ENCODE results near the gene KERA.

KERA gene

DNA sequence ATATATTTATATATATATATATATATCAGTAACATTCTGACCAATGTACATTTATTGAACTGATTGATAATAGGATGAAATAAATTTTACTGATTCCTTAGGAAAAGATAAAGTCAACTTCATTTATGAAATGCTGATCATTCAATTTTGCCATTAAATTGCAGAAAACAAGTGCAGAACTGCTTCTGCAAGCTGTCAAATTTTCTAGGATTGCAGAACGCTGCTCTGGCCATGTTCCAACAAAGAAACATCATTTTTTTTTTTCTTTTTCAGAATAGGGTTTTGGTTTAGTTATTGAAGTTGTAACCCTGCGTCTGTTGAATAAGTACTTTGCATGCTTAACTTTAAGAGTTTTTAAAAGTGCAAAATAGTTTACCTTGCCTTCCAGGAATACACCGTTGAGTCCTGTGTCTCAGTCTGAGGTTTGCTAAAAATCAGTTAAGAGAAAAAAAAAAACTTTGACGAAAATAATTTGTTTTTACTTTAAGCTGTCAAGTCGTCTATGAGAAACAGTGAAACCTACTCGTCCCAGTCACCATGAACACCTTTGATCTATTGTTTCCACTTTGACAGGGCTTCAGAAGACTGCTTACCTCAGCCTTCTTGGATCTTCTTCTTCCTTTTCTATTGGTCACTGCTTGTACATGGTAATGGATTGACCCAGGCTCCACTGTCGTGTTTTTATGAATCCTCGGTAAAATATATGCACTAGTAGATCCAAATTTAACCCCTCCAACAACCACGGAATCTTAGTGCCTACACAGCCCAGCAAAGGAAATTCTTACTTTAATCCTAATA lies at the start of gene KERA:
Gene KERA, minus strand, starts transcription at position 657 of the 798 bp plus-strand sequence. CDS start 1,743 bp downstream, outside the sequence.
- no peak within 1 kb of the TSS for H3K4me3 ChIP-seq (ENCODE audit: low read depth, low read length)
- peaks cover 14% of the 10 kb centered on the region for H3K4me1 ChIP-seq (ENCODE audit: control insufficient read depth, insufficient read depth, low read length, unreplicated experiment)
- H2AFZ ChIP-seq (ENCODE audit: low read length, unreplicated experiment) = no peak within 1 kb of the TSS
- H3K27me3 ChIP-seq (ENCODE audit: insufficient read depth, low read length) = no peaks in the 10 kb centered on the region
- H3K79me2 ChIP-seq (ENCODE audit: control insufficient read depth, insufficient read depth, low read length, unreplicated experiment) = no peaks in the 10 kb centered on the region
- H3K27ac ChIP-seq (ENCODE audit: low read depth, low read length) = no peak within 1 kb of the TSS
- no peaks in the 10 kb centered on the region for H3K36me3 ChIP-seq (ENCODE audit: insufficient read depth, low read length)

- H3K79me2 ChIP-seq (ENCODE audit: control insufficient read depth, insufficient read depth, low read length, unreplicated experiment) = peaks cover 12% of the 10 kb centered on the region
- no peak overlapping the region for H3K4me3 ChIP-seq (ENCODE audit: low read depth, low read length)
- H3K27ac ChIP-seq (ENCODE audit: low read depth, low read length) = no peak overlapping the region
- H3K4me1 ChIP-seq (ENCODE audit: control insufficient read depth, insufficient read depth, low read length, unreplicated experiment) = peaks cover under 1% of the 10 kb centered on the region
- H2AFZ ChIP-seq (ENCODE audit: low read length, unreplicated experiment) = no peak overlapping the region
- H3K27me3 ChIP-seq (ENCODE audit: insufficient read depth, low read length) = no peaks in the 10 kb centered on the region
- H3K36me3 ChIP-seq (ENCODE audit: insufficient read depth, low read length) = peaks cover 5% of the 10 kb centered on the region; the same call in 1 of the 2 replicates
These were observed 48.5 kb upstream of the KERA start for GRCh38 chr12:91106283-91106682.

GRCh38 chr12:91105807-91106206 lies 48.0 kb upstream of the KERA start:
- peaks cover 5% of the 10 kb centered on the region; the same call in 1 of the 2 replicates for H3K36me3 ChIP-seq (ENCODE audit: insufficient read depth, low read length)
- no peaks in the 10 kb centered on the region for H3K4me1 ChIP-seq (ENCODE audit: control insufficient read depth, insufficient read depth, low read length, unreplicated experiment)
- no peaks in the 10 kb centered on the region for H3K27me3 ChIP-seq (ENCODE audit: insufficient read depth, low read length)
- H3K79me2 ChIP-seq (ENCODE audit: control insufficient read depth, insufficient read depth, low read length, unreplicated experiment) = peaks cover 12% of the 10 kb centered on the region
- no peak overlapping the region for H2AFZ ChIP-seq (ENCODE audit: low read length, unreplicated experiment)
- H3K27ac ChIP-seq (ENCODE audit: low read depth, low read length) = no peak overlapping the region
- H3K4me3 ChIP-seq (ENCODE audit: low read depth, low read length) = no peak overlapping the region

DNA sequence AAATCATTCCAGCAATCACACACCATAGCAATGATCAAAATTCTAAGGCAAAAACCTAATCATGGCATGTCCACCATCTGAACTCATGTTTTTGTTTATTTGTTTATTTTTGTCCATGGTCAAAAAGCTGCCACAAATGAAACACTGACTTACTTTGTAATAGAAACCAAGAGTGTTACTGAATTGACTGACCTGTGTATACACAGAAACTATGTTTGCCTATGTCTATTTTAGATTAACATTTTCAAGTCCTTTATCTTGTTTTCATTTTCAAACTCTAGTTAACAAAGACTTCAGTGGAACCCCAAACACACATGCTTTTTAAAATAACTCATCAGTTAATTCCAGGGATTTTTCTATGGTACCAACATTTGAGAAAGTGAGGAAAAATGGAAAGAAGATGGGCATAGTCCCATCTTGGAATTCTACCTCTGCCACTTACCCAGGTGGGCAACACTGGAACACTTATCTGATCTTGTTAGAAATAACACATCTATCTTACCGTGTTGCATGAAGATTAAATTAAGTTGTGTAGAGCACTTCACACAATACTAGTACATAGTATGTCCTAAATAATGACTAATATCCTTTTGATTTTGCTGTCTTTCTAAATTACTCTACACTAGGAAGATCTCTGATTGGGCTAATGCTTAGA lies 47.1 kb upstream of the KERA start:
- no peak overlapping the region for H3K4me3 ChIP-seq (ENCODE audit: low read depth, low read length)
- peaks cover 4% of the 10 kb centered on the region for H3K79me2 ChIP-seq (ENCODE audit: control insufficient read depth, insufficient read depth, low read length, unreplicated experiment)
- H3K27me3 ChIP-seq (ENCODE audit: insufficient read depth, low read length) = no peaks in the 10 kb centered on the region
- H2AFZ ChIP-seq (ENCODE audit: low read length, unreplicated experiment) = no peak overlapping the region
- no peak overlapping the region for H3K27ac ChIP-seq (ENCODE audit: low read depth, low read length)
- H3K36me3 ChIP-seq (ENCODE audit: insufficient read depth, low read length) = peaks cover 5% of the 10 kb centered on the region; the same call in 1 of the 2 replicates
- H3K4me1 ChIP-seq (ENCODE audit: control insufficient read depth, insufficient read depth, low read length, unreplicated experiment) = peaks cover 5% of the 10 kb centered on the region

DNA sequence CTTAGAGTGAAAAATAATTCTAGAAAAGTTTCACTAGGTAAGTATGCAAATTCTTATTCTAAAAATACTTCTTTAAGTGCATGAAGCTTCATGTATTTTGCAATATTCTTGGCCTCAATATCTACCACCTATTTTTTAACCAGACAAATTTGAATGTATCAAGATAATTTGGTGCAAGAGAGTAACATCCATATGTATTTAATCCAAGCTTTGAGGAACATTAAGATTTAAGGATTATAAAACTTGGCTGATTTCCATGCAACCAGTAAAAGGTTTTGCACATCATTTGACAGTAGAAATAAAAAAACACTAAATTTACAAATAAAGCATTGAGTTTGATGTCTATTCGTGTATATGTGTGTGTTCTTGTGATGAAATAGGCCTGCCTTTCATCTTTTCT lies 45.8 kb upstream of the KERA start:
- no peaks in the 10 kb centered on the region for H3K79me2 ChIP-seq (ENCODE audit: control insufficient read depth, insufficient read depth, low read length, unreplicated experiment)
- peaks cover 5% of the 10 kb centered on the region; the same call in 1 of the 2 replicates for H3K36me3 ChIP-seq (ENCODE audit: insufficient read depth, low read length)
- no peaks in the 10 kb centered on the region for H3K27me3 ChIP-seq (ENCODE audit: insufficient read depth, low read length)
- H3K4me1 ChIP-seq (ENCODE audit: control insufficient read depth, insufficient read depth, low read length, unreplicated experiment) = peaks cover 16% of the 10 kb centered on the region
- no peak overlapping the region for H3K27ac ChIP-seq (ENCODE audit: low read depth, low read length)
- H2AFZ ChIP-seq (ENCODE audit: low read length, unreplicated experiment) = no peak overlapping the region
- no peak overlapping the region for H3K4me3 ChIP-seq (ENCODE audit: low read depth, low read length)

GRCh38 chr12:91103101-91103500 lies 45.3 kb upstream of the KERA start:
- peaks cover 21% of the 10 kb centered on the region for H3K4me1 ChIP-seq (ENCODE audit: control insufficient read depth, insufficient read depth, low read length, unreplicated experiment)
- no peaks in the 10 kb centered on the region for H3K79me2 ChIP-seq (ENCODE audit: control insufficient read depth, insufficient read depth, low read length, unreplicated experiment)
- no peak overlapping the region for H2AFZ ChIP-seq (ENCODE audit: low read length, unreplicated experiment)
- H3K4me3 ChIP-seq (ENCODE audit: low read depth, low read length) = no peak overlapping the region
- H3K27me3 ChIP-seq (ENCODE audit: insufficient read depth, low read length) = no peaks in the 10 kb centered on the region
- peaks cover 5% of the 10 kb centered on the region; the same call in 1 of the 2 replicates for H3K36me3 ChIP-seq (ENCODE audit: insufficient read depth, low read length)
- no peak overlapping the region for H3K27ac ChIP-seq (ENCODE audit: low read depth, low read length)

DNA sequence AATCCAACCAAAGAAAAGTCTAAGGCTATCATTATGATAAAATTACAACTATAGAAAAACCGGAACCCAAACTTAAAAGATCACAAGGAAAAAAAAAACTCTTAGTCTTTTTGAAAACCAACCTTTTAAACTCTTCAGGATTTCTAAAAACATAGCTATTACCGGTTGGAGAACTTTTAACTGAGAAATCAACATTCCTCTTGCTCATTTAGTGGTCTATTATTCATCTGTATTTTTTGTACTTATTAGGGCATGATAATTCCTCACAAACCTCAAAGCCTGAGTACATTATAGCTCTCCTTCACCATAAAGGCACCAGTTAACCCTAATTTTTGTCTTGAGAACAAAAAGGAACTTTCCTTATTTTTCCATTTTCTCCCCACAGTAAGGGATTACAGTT lies 43.1 kb upstream of the KERA start:
- Histone ChIP-seq H3K27ac (ENCODE audit: low read depth, low read length) (no peak overlapping the region), H3K4me3 (ENCODE audit: low read depth, low read length) (no peak overlapping the region), H3K79me2 (ENCODE audit: control insufficient read depth, insufficient read depth, low read length, unreplicated experiment) (no peaks in the 10 kb centered on the region)

DNA sequence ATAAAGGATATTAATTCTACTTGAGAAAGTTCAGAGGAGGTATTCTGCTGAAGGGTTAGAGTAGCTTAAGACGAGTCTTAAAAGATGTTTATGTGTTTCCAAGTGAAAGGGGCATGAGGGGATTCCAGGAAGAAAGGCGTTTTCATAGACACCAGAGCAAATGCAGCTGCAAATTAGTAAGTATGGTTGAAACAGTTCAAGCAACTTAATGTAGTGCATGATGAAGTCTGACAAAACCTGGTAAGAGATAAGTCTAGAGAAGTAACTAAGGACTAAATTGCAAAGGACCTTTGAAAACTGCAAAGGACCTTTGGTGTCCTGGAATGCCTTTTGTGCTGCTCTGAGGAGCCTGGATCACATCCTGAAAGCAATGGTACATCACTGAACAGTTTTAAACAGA lies 42.0 kb upstream of the KERA start:
- Histone ChIP-seq H3K4me1 (ENCODE audit: control insufficient read depth, insufficient read depth, low read length, unreplicated experiment) (peaks cover 25% of the 10 kb centered on the region), H2AFZ (ENCODE audit: low read length, unreplicated experiment) (no peak overlapping the region), H3K27me3 (ENCODE audit: insufficient read depth, low read length) (no peaks in the 10 kb centered on the region), H3K36me3 (ENCODE audit: insufficient read depth, low read length) (peaks cover 5% of the 10 kb centered on the region; the same call in 1 of the 2 replicates), H3K79me2 (ENCODE audit: control insufficient read depth, insufficient read depth, low read length, unreplicated experiment) (no peaks in the 10 kb centered on the region), H3K27ac (ENCODE audit: low read depth, low read length) (peak overlapping the region; percentile 72; the same call in 1 of the 2 replicates), H3K4me3 (ENCODE audit: low read depth, low read length) (no peak overlapping the region)

More for the DNA sequence above, 43.1 kb upstream of the KERA start:
- H3K27me3 ChIP-seq (ENCODE audit: insufficient read depth, low read length) = no peaks in the 10 kb centered on the region
- no peak overlapping the region for H2AFZ ChIP-seq (ENCODE audit: low read length, unreplicated experiment)
- peaks cover 21% of the 10 kb centered on the region for H3K4me1 ChIP-seq (ENCODE audit: control insufficient read depth, insufficient read depth, low read length, unreplicated experiment)
- H3K36me3 ChIP-seq (ENCODE audit: insufficient read depth, low read length) = peaks cover 5% of the 10 kb centered on the region; the same call in 1 of the 2 replicates

DNA sequence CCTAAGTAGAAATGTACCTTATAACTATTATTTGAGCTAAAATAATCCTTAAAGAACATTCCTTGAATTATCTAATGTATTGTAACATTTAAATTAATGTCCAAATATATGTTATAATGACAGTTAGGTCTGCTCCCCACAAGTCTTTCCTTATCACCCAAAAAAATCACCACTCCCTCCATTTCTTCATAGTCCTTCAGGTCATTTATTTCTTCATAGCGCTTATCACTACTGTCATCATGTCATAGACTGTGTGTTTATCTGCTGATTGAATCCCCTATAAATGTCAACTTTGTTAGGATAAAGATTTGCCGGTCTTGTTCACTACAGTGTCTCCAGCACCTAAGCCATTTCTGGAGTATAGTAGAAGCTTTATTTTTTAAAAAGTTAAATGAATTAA lies 41.5 kb upstream of the KERA start:
- Histone ChIP-seq H3K4me3 (ENCODE audit: low read depth, low read length) (peak overlapping the region; percentile 14; the same call in 1 of the 2 replicates), H3K27me3 (ENCODE audit: insufficient read depth, low read length) (no peaks in the 10 kb centered on the region), H2AFZ (ENCODE audit: low read length, unreplicated experiment) (peak overlapping the region; percentile 36), H3K79me2 (ENCODE audit: control insufficient read depth, insufficient read depth, low read length, unreplicated experiment) (no peaks in the 10 kb centered on the region), H3K27ac (ENCODE audit: low read depth, low read length) (peak overlapping the region; percentile 72), H3K36me3 (ENCODE audit: insufficient read depth, low read length) (peaks cover 5% of the 10 kb centered on the region; the same call in 1 of the 2 replicates), H3K4me1 (ENCODE audit: control insufficient read depth, insufficient read depth, low read length, unreplicated experiment) (peaks cover 30% of the 10 kb centered on the region)

DNA sequence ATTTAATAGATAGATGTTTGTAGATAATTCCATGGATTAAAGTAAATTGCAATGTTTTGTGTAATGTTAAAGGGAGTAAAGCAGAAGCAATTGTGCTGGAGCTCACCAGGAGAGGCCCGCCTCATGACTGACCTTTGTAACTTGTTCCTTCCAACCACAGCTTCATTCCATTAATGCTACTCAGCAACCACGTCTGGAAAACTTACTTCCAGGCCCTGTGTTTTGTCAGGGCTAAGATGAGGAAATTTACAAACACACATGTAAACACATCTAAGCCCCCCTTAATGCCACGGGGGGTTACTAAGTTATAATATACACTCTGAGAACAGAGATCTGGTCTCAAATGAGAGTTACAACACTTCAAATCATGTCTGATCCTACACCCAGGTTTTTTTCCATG lies 41.1 kb upstream of the KERA start:
- Histone ChIP-seq H3K4me1 (ENCODE audit: control insufficient read depth, insufficient read depth, low read length, unreplicated experiment) (peaks cover 31% of the 10 kb centered on the region), H3K4me3 (ENCODE audit: low read depth, low read length) (peak overlapping the region; percentile 14; the same call in 1 of the 2 replicates), H3K27ac (ENCODE audit: low read depth, low read length) (peak overlapping the region; percentile 72), H3K27me3 (ENCODE audit: insufficient read depth, low read length) (no peaks in the 10 kb centered on the region), H2AFZ (ENCODE audit: low read length, unreplicated experiment) (peak overlapping the region; percentile 36), H3K79me2 (ENCODE audit: control insufficient read depth, insufficient read depth, low read length, unreplicated experiment) (no peaks in the 10 kb centered on the region), H3K36me3 (ENCODE audit: insufficient read depth, low read length) (peaks cover 4% of the 10 kb centered on the region; the same call in 1 of the 2 replicates)

All from ACC112 (cell line).